GM19372 (cell line): ENCODE measurements around the gene SPARC.
A peak's percentile ranks its signal among the peaks of the same experiment; 100 is the strongest.

Experiments
- ATAC-seq: cut with Tn5 transposase; IDR thresholded peaks from one replicate; pipeline ENCODE4 v1.9.1; 2021; ENCODE audit warnings: mild to moderate bottlenecking, low read depth, moderate library complexity; ENCODE audit not compliant: unreplicated experiment

SPARC gene

GRCh38 chr5:151628112-151628823 is 58.4 kb downstream of the SPARC start:
- no peak for ATAC-seq

GRCh38 chr5:151627650-151628049 is 59.1 kb downstream of the SPARC start:
- no peak for ATAC-seq

- ATAC-seq: no peak
Observed at GRCh38 chr5:151625285-151625684, 61.4 kb downstream of the SPARC start.

- ATAC-seq: no peak
Observed at GRCh38 chr5:151624476-151624875, 62.2 kb downstream of the SPARC start.

GRCh38 chr5:151622367-151623088 is 64.2 kb downstream of the SPARC start:
- no peak for ATAC-seq

- ATAC-seq: no peak
Observed at GRCh38 chr5:151620461-151620840, 66.3 kb downstream of the SPARC start.

- no peak for ATAC-seq
Observed at GRCh38 chr5:151619812-151620460, 66.8 kb downstream of the SPARC start.

GRCh38 chr5:151618907-151619306 is 67.8 kb downstream of the SPARC start:
- ATAC-seq: no peak

GRCh38 chr5:151617841-151618710 is 68.6 kb downstream of the SPARC start:
- no peak for ATAC-seq

- no peak for ATAC-seq
Observed at GRCh38 chr5:151617383-151617840, 69.3 kb downstream of the SPARC start.

GRCh38 chr5:151615431-151615830 is 71.3 kb downstream of the SPARC start:
- no peak for ATAC-seq

GRCh38 chr5:151614565-151614964 is 72.2 kb downstream of the SPARC start:
- no peak for ATAC-seq

GRCh38 chr5:151612689-151613427 is 73.9 kb downstream of the SPARC start:
- ATAC-seq: peak; percentile 84

- ATAC-seq: no peak
Observed at GRCh38 chr5:151611127-151611775, 75.5 kb downstream of the SPARC start.
